Tibial nerve (tissue), 4 donors: ENCODE data around the gene EBF4.

Experiments used
- CTCF ChIP-seq, 5 experiments: fragments of 200-600 bp in 3 of 5; fragments of 450-650 bp in 2 of 5; sonication (generic) in 3 of 5; IDR thresholded peaks; one replicate each; pipeline ENCODE4 v1.5.1; 2016 to 2019; ENCODE audit warnings: antibody characterized with exemption in 5 of 5, mild to moderate bottlenecking in 3 of 5, moderate library complexity in 2 of 5
- EP300 ChIP-seq, 2 donors: sonication (generic); formaldehyde crosslinking; IDR thresholded peaks; one replicate each; pipeline ENCODE4 v1.6.1; 2017; ENCODE audit warnings: antibody characterized with exemption in 2 of 2, mild to moderate bottlenecking in 1 of 2

GRCh38 chr20:2699775-2700413 is 7.3 kb downstream of the EBF4 start:
- no peak for TF ChIP-seq CTCF (IDR thresholded peaks at IDR 0.05)
- no peak for TF ChIP-seq EP300 (IDR thresholded peaks at IDR 0.05)
